ENCODE data around the gene AUTS2. TPM values are rescaled to one million over a fixed set of nuclear protein-coding genes. Genes with fewer than 3 reads are reported as not detected.

Gene AUTS2
- total and polyA plus RNA-seq, 10 donors: 6.1 to 54.8 (median 29.1) TPM

DNA sequence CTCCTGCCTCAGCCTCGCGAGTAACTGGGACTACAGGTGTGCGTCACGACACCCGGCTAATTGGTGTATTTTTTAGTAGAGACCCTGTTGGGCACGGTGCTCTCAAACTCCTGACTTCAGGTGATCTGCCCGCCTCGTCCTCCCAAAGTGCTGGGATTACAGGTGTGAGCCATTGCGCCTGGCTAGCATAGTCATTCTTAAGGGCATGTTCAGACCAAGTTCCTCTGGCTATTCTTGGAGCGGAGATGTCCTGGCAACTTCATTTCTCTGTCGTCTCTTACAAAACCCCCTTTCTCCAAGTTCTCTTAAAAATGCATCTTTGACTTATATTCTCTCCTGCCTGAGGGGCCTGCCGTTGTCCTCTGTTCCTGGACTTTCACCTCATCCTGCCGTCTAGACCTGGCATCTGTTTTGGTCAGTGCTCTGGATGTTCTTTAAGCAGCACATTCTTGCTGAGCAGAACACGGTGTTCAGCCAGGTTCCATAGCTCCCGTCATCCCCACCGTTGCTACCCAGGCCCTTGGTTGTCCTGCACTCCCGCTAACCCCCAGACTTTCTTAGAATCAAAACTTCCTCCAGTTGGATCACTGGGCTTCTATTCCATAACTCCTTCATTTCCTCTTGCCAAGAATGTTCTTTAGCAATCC lies 1023.8 kb downstream of the AUTS2 start:
- Histone ChIP-seq H3K36me3 (no peaks in the 10 kb centered on the region), H3K9me3 (no peaks in the 10 kb centered on the region), H3K27ac (no peak overlapping the region), H3K4me1 (no peaks in the 10 kb centered on the region), H3K4me3 (no peak overlapping the region), H3K27me3 (replicated peaks in 1 of 7) (no peaks in the 10 kb centered on the region)
- no peak for DNase-seq
- 88 to 96% (median 92%) methylated on average over 17 of the region's 17 CpGs for WGBS, 5 donors
- no peak for TF ChIP-seq POLR2AphosphoS5 (IDR thresholded peaks at IDR 0.05)
- TF ChIP-seq, protein P1, sequence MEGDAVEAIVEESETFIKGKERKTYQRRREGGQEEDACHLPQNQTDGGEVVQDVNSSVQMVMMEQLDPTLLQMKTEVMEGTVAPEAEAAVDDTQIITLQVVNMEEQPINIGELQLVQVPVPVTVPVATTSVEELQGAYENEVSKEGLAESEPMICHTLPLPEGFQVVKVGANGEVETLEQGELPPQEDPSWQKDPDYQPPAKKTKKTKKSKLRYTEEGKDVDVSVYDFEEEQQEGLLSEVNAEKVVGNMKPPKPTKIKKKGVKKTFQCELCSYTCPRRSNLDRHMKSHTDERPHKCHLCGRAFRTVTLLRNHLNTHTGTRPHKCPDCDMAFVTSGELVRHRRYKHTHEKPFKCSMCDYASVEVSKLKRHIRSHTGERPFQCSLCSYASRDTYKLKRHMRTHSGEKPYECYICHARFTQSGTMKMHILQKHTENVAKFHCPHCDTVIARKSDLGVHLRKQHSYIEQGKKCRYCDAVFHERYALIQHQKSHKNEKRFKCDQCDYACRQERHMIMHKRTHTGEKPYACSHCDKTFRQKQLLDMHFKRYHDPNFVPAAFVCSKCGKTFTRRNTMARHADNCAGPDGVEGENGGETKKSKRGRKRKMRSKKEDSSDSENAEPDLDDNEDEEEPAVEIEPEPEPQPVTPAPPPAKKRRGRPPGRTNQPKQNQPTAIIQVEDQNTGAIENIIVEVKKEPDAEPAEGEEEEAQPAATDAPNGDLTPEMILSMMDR (IDR thresholded peaks at IDR 0.05 in 8 of 11, conservative IDR thresholded peaks at IDR 0.05 in 3 of 11): no peak
- TF ChIP-seq POLR2A (IDR thresholded peaks at IDR 0.05): no peak
- intact Hi-C loops (cut with DNase I; ENCODE audit: low total_unique reads): no loop called here

- no peaks in the 10 kb centered on the region for H3K27me3 ChIP-seq (replicated peaks in 1 of 7)
- no peak overlapping the region for H3K4me3 ChIP-seq
- no peaks in the 10 kb centered on the region for H3K9me3 ChIP-seq
- H3K27ac ChIP-seq: no peak overlapping the region
- no peaks in the 10 kb centered on the region for H3K36me3 ChIP-seq
- no peak for DNase-seq
- TF ChIP-seq POLR2AphosphoS5 (IDR thresholded peaks at IDR 0.05) (no peak), POLR2A (IDR thresholded peaks at IDR 0.05) (no peak)
- TF ChIP-seq, protein P1 (IDR thresholded peaks at IDR 0.05 in 8 of 11, conservative IDR thresholded peaks at IDR 0.05 in 3 of 11): no peak
- WGBS, 5 donors: 90 to 94% (median 93%) methylated on average over 5 of the region's 5 CpGs
- no peaks in the 10 kb centered on the region for H3K4me1 ChIP-seq
- intact Hi-C loops (cut with DNase I; ENCODE audit: low total_unique reads): no loop called here
Observed at GRCh38 chr7:70622936-70623335, 1024.7 kb downstream of the AUTS2 start.

DNA sequence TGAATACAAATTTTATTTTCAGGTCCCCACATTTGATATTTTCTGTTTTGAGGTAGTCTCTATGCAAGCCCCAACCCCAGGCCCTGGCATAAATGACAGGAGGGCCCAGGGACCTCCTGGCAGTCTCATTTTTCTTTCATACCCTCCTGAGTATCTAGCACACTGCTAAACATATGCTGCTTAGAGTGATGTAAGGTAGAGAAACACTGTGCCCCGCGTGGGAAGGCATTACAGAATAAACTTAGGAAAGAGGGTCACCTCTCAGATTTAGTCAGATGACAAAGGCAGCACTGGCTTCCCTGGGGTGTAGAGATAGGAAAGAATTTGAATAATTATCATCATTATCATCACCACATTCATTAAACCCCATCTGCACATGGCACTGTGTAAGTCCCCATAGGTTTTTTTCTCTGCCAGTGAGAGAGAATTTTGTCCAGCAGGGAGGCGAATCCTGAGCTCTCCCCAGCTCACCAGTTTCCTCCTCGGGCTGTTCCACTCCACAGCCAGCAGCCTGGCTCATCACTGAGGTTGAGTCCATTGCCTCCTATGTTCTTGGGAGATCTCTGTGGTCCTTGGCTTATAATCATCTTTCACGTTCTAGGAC lies 1026.3 kb downstream of the AUTS2 start:
- H3K4me3 ChIP-seq: no peak overlapping the region
- TF ChIP-seq, protein P1 (IDR thresholded peaks at IDR 0.05 in 8 of 11, conservative IDR thresholded peaks at IDR 0.05 in 3 of 11): no peak
- no peaks in the 10 kb centered on the region for H3K36me3 ChIP-seq
- no peaks in the 10 kb centered on the region for H3K9me3 ChIP-seq
- DNase-seq: no peak
- H3K27me3 ChIP-seq (replicated peaks in 1 of 7): no peaks in the 10 kb centered on the region
- intact Hi-C loops (cut with DNase I; ENCODE audit: low total_unique reads): no loop called here
- WGBS, 5 donors: 82 to 95% (median 87%) methylated on average over 5 of the region's 5 CpGs
- H3K4me1 ChIP-seq: no peaks in the 10 kb centered on the region
- no peak overlapping the region for H3K27ac ChIP-seq

GRCh38 chr7:70627461-70627860 lies 1029.2 kb downstream of the AUTS2 start:
- H3K27ac ChIP-seq: no peak overlapping the region
- TF ChIP-seq POLR2AphosphoS5 (IDR thresholded peaks at IDR 0.05) (no peak), POLR2A (IDR thresholded peaks at IDR 0.05) (no peak)
- TF ChIP-seq, protein P1 (IDR thresholded peaks at IDR 0.05 in 8 of 11, conservative IDR thresholded peaks at IDR 0.05 in 3 of 11): no peak
- no peaks in the 10 kb centered on the region for H3K36me3 ChIP-seq
- H3K27me3 ChIP-seq (replicated peaks in 1 of 7): no peaks in the 10 kb centered on the region
- H3K9me3 ChIP-seq: no peaks in the 10 kb centered on the region
- DNase-seq: no peak
- WGBS, 5 donors: 80 to 88% (median 82%) methylated on average over 6 of the region's 6 CpGs
- no peaks in the 10 kb centered on the region for H3K4me1 ChIP-seq
- intact Hi-C loops (cut with DNase I; ENCODE audit: low total_unique reads): no loop called here
- no peak overlapping the region for H3K4me3 ChIP-seq

Data from spleen (tissue), 11 donors.